GM11168 (cell line): Measurements from ENCODE around the gene GK.
"Not testable (repeated sequence)": the region's sequence is repeated elsewhere in the genome, so short reads cannot be mapped to it uniquely, and the experiment has no call there.

Source experiments
- in situ Hi-C: fragments of 300-500 bp; cut with MboI; formaldehyde crosslinking; loops from one replicate; pipeline ENCODE4 v1.12.0; 2022; ENCODE audit warnings: low sequenced_read_pairs; ENCODE audit not compliant: unreplicated experiment

GK gene

GRCh38 chrX:30690330-30690729 is 37.1 kb downstream of the GK start:
- in situ Hi-C loops, result no loop called here

GRCh38 chrX:30693999-30694650 is 40.9 kb downstream of the GK start:
- in situ Hi-C loops, result no loop called here

GRCh38 chrX:30702736-30703135 is 49.5 kb downstream of the GK start:
- in situ Hi-C loops, result no loop called here

GRCh38 chrX:30706216-30706775 is 53.1 kb downstream of the GK start:
- in situ Hi-C loops, result no loop called here

- in situ Hi-C loops, result no loop called here
These were observed 59.0 kb downstream of the GK start for GRCh38 chrX:30712214-30712613.

- in situ Hi-C loops, result no loop called here
These were observed 59.9 kb downstream of the GK start for GRCh38 chrX:30713061-30713525.

- in situ Hi-C loops, result no loop called here
These were observed 60.9 kb downstream of the GK start for GRCh38 chrX:30714138-30714537.

GRCh38 chrX:30715976-30716375 is 62.8 kb downstream of the GK start:
- in situ Hi-C loops, result no loop called here

GRCh38 chrX:30733852-30734660 is 80.8 kb downstream of the GK start:
- in situ Hi-C loops, result loop anchor here (25.0 kb wide), 1 partner anchor 128 kb away; no protein-coding TSS in a partner anchor

GRCh38 chrX:30734782-30735181 is 81.6 kb downstream of the GK start:
- in situ Hi-C loops, result loop anchor here (25.0 kb wide), 1 partner anchor 128 kb away; no protein-coding TSS in a partner anchor

GRCh38 chrX:30735839-30736238 is 82.6 kb downstream of the GK start:
- in situ Hi-C loops, result loop anchor here (25.0 kb wide), 1 partner anchor 126 kb away; no protein-coding TSS in a partner anchor

GRCh38 chrX:30741545-30741944 is 88.3 kb downstream of the GK start:
- in situ Hi-C loops, result loop anchor here (25.0 kb wide), 1 partner anchor 121 kb away; no protein-coding TSS in a partner anchor

GRCh38 chrX:30748342-30748960 is 95.2 kb downstream of the GK start:
- in situ Hi-C loops, result loop anchor here (25.0 kb wide), 1 partner anchor 114 kb away; no protein-coding TSS in a partner anchor

GRCh38 chrX:30751497-30751896 is 98.3 kb downstream of the GK start:
- in situ Hi-C loops, result no loop called here

GRCh38 chrX:30762755-30763154 is 109.5 kb downstream of the GK start:
- in situ Hi-C loops, result no loop called here

GRCh38 chrX:30773764-30774163 is 120.5 kb downstream of the GK start:
- in situ Hi-C loops, result not testable (repeated sequence)

GRCh38 chrX:30777575-30777974 is 124.4 kb downstream of the GK start:
- in situ Hi-C loops, result no loop called here

GRCh38 chrX:30779453-30780030 is 126.3 kb downstream of the GK start:
- in situ Hi-C loops, result no loop called here
